Tibial artery (tissue), 4 donors: ENCODE measurements around the gene BDNF.

Experiments
- DNase-seq, 2 donors: peaks; one replicate each; pipeline ENCODE4 v3.0.0-alpha.2; 2019
- H3K27ac ChIP-seq, 2 donors: fragments of 200-600 bp; sonication (generic) in 1 of 2; 1 replicate in 1 of 2; 2 replicates in 1 of 2; pipeline ENCODE4 v1.5.1; 2018 to 2019; ENCODE audit warnings: mild to moderate bottlenecking in 1 of 2
- H3K27me3 ChIP-seq, 2 donors: fragments of 200-600 bp; sonication (generic) in 1 of 2; one replicate each; pipeline versions ENCODE4 v1.5.1 to v1.6.0; 2016 to 2019
- H3K36me3 ChIP-seq, 3 donors: fragments of 200-600 bp; sonication (generic) in 2 of 3; one replicate each; pipeline ENCODE4 v1.5.1; 2016 to 2019; ENCODE audit warnings: mild to moderate bottlenecking in 2 of 3
- H3K4me1 ChIP-seq, 4 donors: fragments of 200-600 bp; sonication (generic) in 2 of 4; 1 replicate in 3 of 4; 2 replicates in 1 of 4; pipeline ENCODE4 v1.5.1; 2016 to 2019
- H3K4me3 ChIP-seq, 2 donors: fragments of 200-600 bp; sonication (generic) in 1 of 2; 1 replicate in 1 of 2; 2 replicates in 1 of 2; pipeline ENCODE4 v1.5.1; 2018 to 2019; ENCODE audit warnings: mild to moderate bottlenecking in 2 of 2
- H3K9me3 ChIP-seq, 3 donors: fragments of 200-600 bp; sonication (generic) in 1 of 3; one replicate each; pipeline ENCODE4 v1.5.1; 2016 to 2019
- intact Hi-C: fragments of 100-400 bp; cut with DNase I; formaldehyde crosslinking; loops from one replicate; pipeline ENCODE4 v1.15.0; 2023; ENCODE audit warnings: low total_unique reads
- TF ChIP-seq, protein P1 (sequence below), 2 experiments: fragments of 200-600 bp in 1 of 2; fragments of 450-650 bp in 1 of 2; IDR thresholded peaks; one replicate each; pipeline ENCODE4 v1.5.1; 2017 to 2019; ENCODE audit warnings: antibody characterized with exemption in 2 of 2, mild to moderate bottlenecking in 1 of 2, moderate library complexity in 1 of 2

Gene BDNF

DNA sequence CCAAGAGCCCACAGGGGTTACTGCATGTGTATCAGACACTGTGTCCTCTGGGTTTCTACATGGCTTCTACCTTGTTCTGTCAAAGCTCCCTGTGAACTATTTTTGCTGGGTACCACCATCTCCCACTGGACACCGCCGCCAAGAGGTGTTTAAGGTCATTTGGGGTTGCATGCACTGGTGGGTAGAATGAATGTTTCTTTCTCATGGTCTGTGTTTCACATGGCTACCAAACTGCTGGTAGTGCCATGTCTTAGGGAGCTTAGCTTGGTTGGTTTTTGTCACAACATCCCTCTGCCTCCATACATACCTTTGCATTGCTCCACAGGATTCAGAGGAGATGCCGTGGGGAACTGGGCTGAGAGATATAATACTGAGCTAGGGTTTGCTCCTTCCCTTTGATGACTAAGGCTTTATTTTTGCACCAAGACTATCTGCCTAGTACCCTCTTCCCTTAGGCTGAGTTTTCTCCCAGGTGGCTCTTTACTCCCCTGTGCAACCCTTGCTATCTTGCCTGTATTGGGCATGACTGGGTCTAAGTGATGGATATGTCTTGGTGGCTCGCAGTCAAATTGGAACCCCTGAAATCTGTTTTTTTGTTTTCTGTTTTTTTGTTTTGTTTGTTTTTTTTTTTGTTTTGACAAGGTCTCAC is 73.2 kb downstream of the BDNF start:
- no peaks in the 10 kb centered on the region for H3K9me3 ChIP-seq
- no peaks in the 10 kb centered on the region for H3K4me1 ChIP-seq
- intact Hi-C loops = no loop called here
- H3K4me3 ChIP-seq = no peak overlapping the region
- TF ChIP-seq, protein P1, sequence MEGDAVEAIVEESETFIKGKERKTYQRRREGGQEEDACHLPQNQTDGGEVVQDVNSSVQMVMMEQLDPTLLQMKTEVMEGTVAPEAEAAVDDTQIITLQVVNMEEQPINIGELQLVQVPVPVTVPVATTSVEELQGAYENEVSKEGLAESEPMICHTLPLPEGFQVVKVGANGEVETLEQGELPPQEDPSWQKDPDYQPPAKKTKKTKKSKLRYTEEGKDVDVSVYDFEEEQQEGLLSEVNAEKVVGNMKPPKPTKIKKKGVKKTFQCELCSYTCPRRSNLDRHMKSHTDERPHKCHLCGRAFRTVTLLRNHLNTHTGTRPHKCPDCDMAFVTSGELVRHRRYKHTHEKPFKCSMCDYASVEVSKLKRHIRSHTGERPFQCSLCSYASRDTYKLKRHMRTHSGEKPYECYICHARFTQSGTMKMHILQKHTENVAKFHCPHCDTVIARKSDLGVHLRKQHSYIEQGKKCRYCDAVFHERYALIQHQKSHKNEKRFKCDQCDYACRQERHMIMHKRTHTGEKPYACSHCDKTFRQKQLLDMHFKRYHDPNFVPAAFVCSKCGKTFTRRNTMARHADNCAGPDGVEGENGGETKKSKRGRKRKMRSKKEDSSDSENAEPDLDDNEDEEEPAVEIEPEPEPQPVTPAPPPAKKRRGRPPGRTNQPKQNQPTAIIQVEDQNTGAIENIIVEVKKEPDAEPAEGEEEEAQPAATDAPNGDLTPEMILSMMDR (IDR thresholded peaks at IDR 0.05) = no peak
- H3K27me3 ChIP-seq = no peaks in the 10 kb centered on the region
- H3K27ac ChIP-seq = no peak overlapping the region
- no peak for DNase-seq
- H3K36me3 ChIP-seq = no peaks in the 10 kb centered on the region

DNA sequence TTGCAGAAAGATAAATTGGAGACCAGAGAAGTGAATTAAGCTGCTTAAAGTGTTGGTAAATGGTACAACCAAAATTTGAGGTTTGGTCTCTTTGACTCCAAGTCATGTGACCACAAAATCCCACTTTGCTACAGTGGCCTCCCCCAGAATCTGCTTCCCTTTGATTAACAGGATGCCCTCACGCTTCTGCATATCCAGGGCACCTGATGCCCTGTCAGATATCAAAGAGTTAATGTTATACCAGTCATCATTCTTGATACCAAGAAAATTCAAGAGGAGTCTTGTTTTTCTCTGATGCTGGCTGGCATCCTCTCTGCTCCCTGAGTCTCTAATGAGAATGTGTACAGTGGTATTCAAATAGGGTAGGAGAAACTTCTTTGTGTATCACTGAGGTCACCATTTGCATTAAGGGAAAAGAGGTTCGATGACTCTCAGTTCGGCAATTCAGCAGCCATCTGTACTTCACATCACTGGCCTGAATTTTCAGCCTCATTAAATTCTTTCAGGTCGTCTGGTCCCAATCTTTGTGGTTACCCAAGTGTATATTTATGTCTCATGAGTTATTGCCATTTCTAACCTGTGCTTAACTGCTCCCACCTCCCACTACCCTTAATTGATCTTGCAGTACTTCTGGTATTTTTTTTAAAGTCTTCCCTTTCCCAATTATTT is 73.9 kb downstream of the BDNF start:
- no peak overlapping the region for H3K4me3 ChIP-seq
- no peaks in the 10 kb centered on the region for H3K4me1 ChIP-seq
- no peaks in the 10 kb centered on the region for H3K36me3 ChIP-seq
- no peak for DNase-seq
- no peaks in the 10 kb centered on the region for H3K27me3 ChIP-seq
- H3K9me3 ChIP-seq = no peaks in the 10 kb centered on the region
- TF ChIP-seq, protein P1 (IDR thresholded peaks at IDR 0.05) = no peak
- H3K27ac ChIP-seq = no peak overlapping the region
- intact Hi-C loops = no loop called here

DNA sequence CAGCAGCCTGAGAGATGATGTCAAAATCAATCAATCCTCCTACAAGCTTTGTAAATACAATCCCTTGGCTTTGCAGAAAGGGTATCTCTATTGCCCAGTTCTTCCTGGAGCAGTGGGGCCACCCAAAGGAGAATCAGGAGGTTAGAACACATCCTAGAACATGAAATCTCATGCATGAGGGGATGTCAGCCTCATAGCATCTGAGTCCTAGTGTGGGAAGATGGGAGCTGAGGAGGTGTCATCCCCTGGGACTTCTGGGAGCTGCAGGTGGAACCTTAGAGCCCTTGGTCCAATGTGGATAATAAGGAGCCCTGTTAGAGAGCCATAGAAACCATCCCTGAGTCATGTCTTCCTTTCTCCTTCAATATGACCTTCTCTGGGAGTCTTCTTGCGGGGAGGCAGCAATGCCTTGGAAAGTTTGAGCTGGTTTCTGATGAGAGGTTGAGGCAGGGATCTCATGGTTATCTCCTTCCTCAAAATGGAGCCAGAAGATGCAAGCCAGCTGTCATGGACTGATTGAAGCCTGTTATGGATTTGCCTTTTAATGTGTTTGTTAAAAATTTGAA is 74.8 kb downstream of the BDNF start:
- Histone ChIP-seq H3K27me3 (no peaks in the 10 kb centered on the region), H3K27ac (no peak overlapping the region), H3K36me3 (no peaks in the 10 kb centered on the region), H3K4me3 (no peak overlapping the region), H3K4me1 (no peaks in the 10 kb centered on the region), H3K9me3 (no peaks in the 10 kb centered on the region)
- DNase-seq = no peak
- intact Hi-C loops = no loop called here
- TF ChIP-seq, protein P1 (IDR thresholded peaks at IDR 0.05) = no peak

DNA sequence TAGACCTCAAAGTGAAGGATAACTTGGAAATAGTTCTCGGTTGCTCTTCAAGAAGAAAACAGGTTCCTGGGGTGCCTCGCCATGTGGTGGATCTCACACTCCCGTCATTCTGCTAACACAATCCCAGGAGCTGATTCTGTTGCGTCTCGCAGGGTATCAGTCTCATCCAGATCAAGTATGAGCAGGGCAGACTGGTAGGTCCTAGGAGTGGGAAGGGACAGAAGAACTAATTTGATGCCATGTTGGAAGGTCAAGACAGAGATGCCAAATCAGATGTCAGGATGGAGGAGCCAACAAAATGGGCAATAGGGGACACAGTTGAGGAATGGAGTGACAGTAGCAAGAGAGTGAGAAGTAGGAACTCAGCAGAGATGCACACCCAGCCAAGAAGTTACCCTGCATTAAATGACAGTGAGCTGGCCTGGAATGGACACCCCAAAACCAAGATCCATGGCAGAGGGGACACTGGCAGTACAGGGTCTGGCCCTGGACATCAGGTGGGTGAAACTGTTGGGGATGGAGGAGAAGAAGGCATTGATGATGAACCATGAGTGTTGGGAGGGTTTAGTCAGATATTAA is 76.2 kb downstream of the BDNF start:
- Histone ChIP-seq H3K36me3 (no peaks in the 10 kb centered on the region), H3K27me3 (no peaks in the 10 kb centered on the region), H3K4me1 (no peaks in the 10 kb centered on the region), H3K4me3 (no peak overlapping the region), H3K9me3 (no peaks in the 10 kb centered on the region), H3K27ac (no peak overlapping the region)
- TF ChIP-seq, protein P1 (IDR thresholded peaks at IDR 0.05) = no peak
- no peak for DNase-seq
- intact Hi-C loops = no loop called here

DNA sequence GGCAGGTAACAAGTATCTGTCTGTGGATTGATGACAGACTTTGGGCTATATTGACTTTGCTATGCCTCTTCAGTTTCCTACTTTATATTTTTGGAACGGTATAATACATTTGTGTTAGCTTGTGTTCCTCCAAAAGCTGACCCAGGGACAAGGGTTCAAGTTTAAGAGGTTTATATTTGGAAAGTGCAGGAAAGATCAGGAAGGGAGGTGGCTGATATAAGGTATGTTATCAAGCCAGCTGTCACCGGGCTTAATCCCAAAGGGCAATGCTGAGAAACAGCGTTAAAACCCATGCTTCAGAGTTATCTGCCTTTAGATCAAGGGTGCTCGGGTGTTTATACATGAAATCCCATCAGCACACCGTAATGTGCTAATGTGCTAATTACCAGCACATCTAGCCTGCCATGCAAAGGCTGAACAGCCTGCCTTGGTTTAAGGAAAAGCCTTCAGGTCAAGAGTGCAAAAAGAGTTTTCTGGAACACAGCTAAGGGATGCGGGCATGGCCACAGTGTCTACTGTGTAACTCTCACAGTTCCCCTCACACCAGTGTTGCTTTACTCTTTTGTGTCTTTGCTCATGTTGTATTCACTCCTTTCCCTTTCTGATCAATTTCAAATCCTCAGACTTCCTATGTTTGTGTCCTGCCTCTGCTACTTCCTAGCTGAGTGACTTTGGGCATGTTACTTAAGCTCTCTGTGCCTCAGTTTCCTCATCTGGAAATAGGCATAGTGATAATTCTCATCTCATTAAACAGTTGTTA is 77.5 kb downstream of the BDNF start:
- Histone ChIP-seq H3K9me3 (no peaks in the 10 kb centered on the region), H3K27me3 (no peaks in the 10 kb centered on the region), H3K36me3 (no peaks in the 10 kb centered on the region), H3K4me3 (no peak overlapping the region), H3K27ac (no peak overlapping the region), H3K4me1 (no peaks in the 10 kb centered on the region)
- DNase-seq = no peak
- TF ChIP-seq, protein P1 (IDR thresholded peaks at IDR 0.05) = no peak
- intact Hi-C loops = no loop called here
